Liver (tissue), 9 donors: ENCODE results near the gene TRIM15. TPM values are rescaled to one million over a fixed set of nuclear protein-coding genes. Genes with fewer than 3 reads are reported as not detected.

ENCODE experiments used
- DNase-seq: peaks from one replicate; pipeline ENCODE4 v3.0.0-alpha.2; 2017; ENCODE audit warnings: low spot score
- H3K27ac ChIP-seq, 2 donors: one replicate each; pipeline ENCODE4 v1.7.0; 2013; ENCODE audit warnings: inconsistent platforms in 2 of 2, low read length in 2 of 2, control low read depth in 1 of 2, low read depth in 1 of 2, mild to moderate bottlenecking in 1 of 2
- H3K27me3 ChIP-seq, 4 donors: one replicate each; pipeline versions ENCODE4 v1.6.1 to v1.7.0; 2013; ENCODE audit warnings: low read length in 3 of 4, inconsistent platforms in 1 of 4, mild to moderate bottlenecking in 1 of 4, moderate library complexity in 1 of 4; ENCODE audit not compliant: control insufficient read depth in 4 of 4, insufficient read depth in 4 of 4
- H3K36me3 ChIP-seq, 4 donors: one replicate each; pipeline versions ENCODE4 v1.6.1 to v1.7.0; 2013; ENCODE audit warnings: low read length in 3 of 4, mild to moderate bottlenecking in 3 of 4, low read depth in 1 of 4, moderate library complexity in 1 of 4; ENCODE audit not compliant: control insufficient read depth in 4 of 4, insufficient read depth in 3 of 4
- H3K4me1 ChIP-seq, 4 donors: one replicate each; pipeline versions ENCODE4 v1.6.1 to v1.7.0; 2013; ENCODE audit warnings: low read length in 3 of 4, mild to moderate bottlenecking in 3 of 4, moderate library complexity in 1 of 4; ENCODE audit not compliant: control insufficient read depth in 4 of 4, insufficient read depth in 4 of 4
- H3K4me3 ChIP-seq, 3 donors: one replicate each; pipeline versions ENCODE4 v1.6.1 to v1.7.0; 2013; ENCODE audit warnings: low read length in 3 of 3, control low read depth in 1 of 3, low read depth in 1 of 3, mild to moderate bottlenecking in 1 of 3
- H3K9ac ChIP-seq, 2 donors: one replicate each; pipeline ENCODE4 v1.7.0; 2013; ENCODE audit warnings: low read length in 2 of 2, mild to moderate bottlenecking in 2 of 2, moderate library complexity in 2 of 2, control low read depth in 1 of 2, low read depth in 1 of 2
- H3K9me3 ChIP-seq, 4 donors: one replicate each; pipeline versions ENCODE4 v1.6.1 to v1.7.0; 2013; ENCODE audit warnings: low read length in 3 of 4; ENCODE audit not compliant: control insufficient read depth in 4 of 4
- ATF3 ChIP-seq: IDR thresholded peaks from 2 replicates; pipeline ENCODE4 v1.6.1; 2016; ENCODE audit warnings: antibody characterized with exemption
- CTCF ChIP-seq: fragments of 150-350 bp; IDR thresholded peaks from 2 replicates; pipeline ENCODE4 v1.5.1; 2017; ENCODE audit warnings: improper control_type of control experiment, low read depth, low read length; ENCODE audit not compliant: missing input control
- EGR1 ChIP-seq, 2 donors: IDR thresholded peaks; 2 replicates each; pipeline ENCODE4 v1.6.1; 2016 to 2018; ENCODE audit warnings: antibody characterized with exemption in 2 of 2, low read depth in 2 of 2
- FOXA1 ChIP-seq: IDR thresholded peaks from 2 replicates; pipeline ENCODE4 v1.6.1; 2016; ENCODE audit warnings: antibody characterized with exemption
- FOXA2 ChIP-seq: IDR thresholded peaks from 2 replicates; pipeline ENCODE4 v1.6.1; 2016; ENCODE audit warnings: antibody characterized with exemption
- GABPA ChIP-seq, 2 donors: IDR thresholded peaks in 1 of 2; conservative IDR thresholded peaks in 1 of 2; 2 replicates each; pipeline ENCODE4 v1.6.1; 2016; ENCODE audit warnings: antibody characterized with exemption in 2 of 2, mild to moderate bottlenecking in 1 of 2, moderate library complexity in 1 of 2
- HNF4A ChIP-seq, 2 donors: conservative IDR thresholded peaks; 2 replicates each; pipeline ENCODE4 v1.6.1; 2016; ENCODE audit warnings: antibody characterized with exemption in 2 of 2, mild to moderate bottlenecking in 2 of 2
- HNF4G ChIP-seq: IDR thresholded peaks from 2 replicates; pipeline ENCODE4 v1.6.1; 2016; ENCODE audit warnings: antibody characterized with exemption
- JUND ChIP-seq, 2 donors: IDR thresholded peaks; 2 replicates each; pipeline ENCODE4 v1.6.1; 2016; ENCODE audit warnings: antibody characterized with exemption in 2 of 2
- NR2F2 ChIP-seq: IDR thresholded peaks from 2 replicates; pipeline ENCODE4 v1.6.1; 2016; ENCODE audit warnings: antibody characterized with exemption
- RAD21 ChIP-seq, 2 donors: IDR thresholded peaks; 2 replicates each; pipeline ENCODE4 v1.6.1; 2016; ENCODE audit warnings: antibody characterized with exemption in 2 of 2, mild to moderate bottlenecking in 2 of 2
- RXRA ChIP-seq, 2 donors: IDR thresholded peaks; 2 replicates each; pipeline ENCODE4 v1.6.1; 2017 to 2018; ENCODE audit warnings: antibody characterized with exemption in 2 of 2, mild to moderate bottlenecking in 1 of 2
- SP1 ChIP-seq: IDR thresholded peaks from 2 replicates; pipeline ENCODE4 v1.6.1; 2018; ENCODE audit warnings: antibody characterized with exemption, mild to moderate bottlenecking
- TAF1 ChIP-seq: conservative IDR thresholded peaks from 2 replicates; pipeline ENCODE4 v1.6.1; 2016; ENCODE audit warnings: antibody characterized with exemption, mild to moderate bottlenecking
- YY1 ChIP-seq: IDR thresholded peaks from 2 replicates; pipeline ENCODE4 v1.6.1; 2016; ENCODE audit warnings: antibody characterized with exemption, mild to moderate bottlenecking
- WGBS: extraction: QIAGEN DNeasy Blood & Tissue Kit; methylation state at CpG from one replicate; pipeline ENCODE4 v1.1.7; 2013; 5-methylcytosine and 5-hydroxymethylcytosine counted together
- polyA plus RNA-seq, 2 donors: library from polyadenylated mRNA; stranded (reverse) in 1 of 2; unstranded in 1 of 2; fragments of 200-250 nt in 1 of 2; fragments of >200 nt in 1 of 2; fragmentation: Nextera tagmentation in 1 of 2; extraction: Ambion mirVana in 1 of 2; gene quantifications; one replicate each; pipeline versions ENCODE4 v1.2.1 to v1.2.3, GENCODE V29; 2013 to 2015
- total RNA-seq, 2 donors: library from RNA; depleted of rRNA; stranded (reverse); fragments of >200 nt; gene quantifications; one replicate each; pipeline ENCODE4 v1.2.3, GENCODE V29; 2014
- TF ChIP-seq, protein P1 (sequence below): IDR thresholded peaks from 2 replicates; pipeline ENCODE4 v1.6.1; 2016; ENCODE audit warnings: antibody characterized with exemption, mild to moderate bottlenecking
- TF ChIP-seq, protein P2 (sequence below): IDR thresholded peaks from 2 replicates; pipeline ENCODE4 v1.6.1; 2016; ENCODE audit warnings: antibody characterized with exemption
- TF ChIP-seq, protein P3 (sequence below): IDR thresholded peaks from 2 replicates; pipeline ENCODE4 v1.6.1; 2016; ENCODE audit warnings: antibody characterized with exemption
- donor health status: healthy.
- donor health status: healthy.
- donor health status: healthy.
- donor health status: healthy.
- donor health status: healthy.

TRIM15 gene
- total and polyA plus RNA-seq, 4 donors = 1.6 to 2.8 (median 1.9) TPM

GRCh38 chr6:30206799-30207618, 43.7 kb downstream of the TRIM15 start:
- WGBS = 26% methylated on average over 11 of the region's 11 CpGs

More at GRCh38 chr6:30206799-30207618, 43.7 kb downstream of the TRIM15 start:
- H3K4me3 ChIP-seq = no peak overlapping the region
- H3K27me3 ChIP-seq = no peaks in the 10 kb centered on the region
- H3K36me3 ChIP-seq = no peaks in the 10 kb centered on the region
- peak overlapping the region; percentile 82 to 91 for H3K27ac ChIP-seq
- no peaks in the 10 kb centered on the region for H3K9me3 ChIP-seq
- H3K9ac ChIP-seq = peak overlapping the region; percentile 17 to 25
- DNase-seq = no peak
- TF ChIP-seq YY1 = peak; percentile 94
- peak in 1 of 2 donors; percentile 13 for TF ChIP-seq RAD21 (IDR thresholded peaks at IDR 0.05)
- TF ChIP-seq CTCF = no peak
- TF ChIP-seq HNF4G = peak; percentile 87
- TF ChIP-seq ATF3 = peak; percentile 83
- TF ChIP-seq TAF1 = no peak
- TF ChIP-seq JUND (IDR thresholded peaks at IDR 0.05) = peak; percentile 63 to 84
- TF ChIP-seq FOXA1 = peak; percentile 68
- TF ChIP-seq, protein P1, sequence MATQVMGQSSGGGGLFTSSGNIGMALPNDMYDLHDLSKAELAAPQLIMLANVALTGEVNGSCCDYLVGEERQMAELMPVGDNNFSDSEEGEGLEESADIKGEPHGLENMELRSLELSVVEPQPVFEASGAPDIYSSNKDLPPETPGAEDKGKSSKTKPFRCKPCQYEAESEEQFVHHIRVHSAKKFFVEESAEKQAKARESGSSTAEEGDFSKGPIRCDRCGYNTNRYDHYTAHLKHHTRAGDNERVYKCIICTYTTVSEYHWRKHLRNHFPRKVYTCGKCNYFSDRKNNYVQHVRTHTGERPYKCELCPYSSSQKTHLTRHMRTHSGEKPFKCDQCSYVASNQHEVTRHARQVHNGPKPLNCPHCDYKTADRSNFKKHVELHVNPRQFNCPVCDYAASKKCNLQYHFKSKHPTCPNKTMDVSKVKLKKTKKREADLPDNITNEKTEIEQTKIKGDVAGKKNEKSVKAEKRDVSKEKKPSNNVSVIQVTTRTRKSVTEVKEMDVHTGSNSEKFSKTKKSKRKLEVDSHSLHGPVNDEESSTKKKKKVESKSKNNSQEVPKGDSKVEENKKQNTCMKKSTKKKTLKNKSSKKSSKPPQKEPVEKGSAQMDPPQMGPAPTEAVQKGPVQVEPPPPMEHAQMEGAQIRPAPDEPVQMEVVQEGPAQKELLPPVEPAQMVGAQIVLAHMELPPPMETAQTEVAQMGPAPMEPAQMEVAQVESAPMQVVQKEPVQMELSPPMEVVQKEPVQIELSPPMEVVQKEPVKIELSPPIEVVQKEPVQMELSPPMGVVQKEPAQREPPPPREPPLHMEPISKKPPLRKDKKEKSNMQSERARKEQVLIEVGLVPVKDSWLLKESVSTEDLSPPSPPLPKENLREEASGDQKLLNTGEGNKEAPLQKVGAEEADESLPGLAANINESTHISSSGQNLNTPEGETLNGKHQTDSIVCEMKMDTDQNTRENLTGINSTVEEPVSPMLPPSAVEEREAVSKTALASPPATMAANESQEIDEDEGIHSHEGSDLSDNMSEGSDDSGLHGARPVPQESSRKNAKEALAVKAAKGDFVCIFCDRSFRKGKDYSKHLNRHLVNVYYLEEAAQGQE = no peak
- peak; percentile 98 for TF ChIP-seq SP1
- TF ChIP-seq FOXA2 = peak; percentile 65
- TF ChIP-seq GABPA (IDR thresholded peaks at IDR 0.05 in 1 of 2, conservative IDR thresholded peaks at IDR 0.05 in 1 of 2) = peak in 1 of 2 donors; percentile 47
- TF ChIP-seq HNF4A (conservative IDR thresholded peaks at IDR 0.05) = peak; percentile 92 to 98
- TF ChIP-seq NR2F2 = peak; percentile 85
- TF ChIP-seq, protein P2, sequence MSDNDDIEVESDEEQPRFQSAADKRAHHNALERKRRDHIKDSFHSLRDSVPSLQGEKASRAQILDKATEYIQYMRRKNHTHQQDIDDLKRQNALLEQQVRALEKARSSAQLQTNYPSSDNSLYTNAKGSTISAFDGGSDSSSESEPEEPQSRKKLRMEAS = peak; percentile 79
- TF ChIP-seq EGR1 (IDR thresholded peaks at IDR 0.05; ENCODE audit: low read depth in 2 of 2) = peak; percentile 14 to 33
- TF ChIP-seq, protein P3, sequence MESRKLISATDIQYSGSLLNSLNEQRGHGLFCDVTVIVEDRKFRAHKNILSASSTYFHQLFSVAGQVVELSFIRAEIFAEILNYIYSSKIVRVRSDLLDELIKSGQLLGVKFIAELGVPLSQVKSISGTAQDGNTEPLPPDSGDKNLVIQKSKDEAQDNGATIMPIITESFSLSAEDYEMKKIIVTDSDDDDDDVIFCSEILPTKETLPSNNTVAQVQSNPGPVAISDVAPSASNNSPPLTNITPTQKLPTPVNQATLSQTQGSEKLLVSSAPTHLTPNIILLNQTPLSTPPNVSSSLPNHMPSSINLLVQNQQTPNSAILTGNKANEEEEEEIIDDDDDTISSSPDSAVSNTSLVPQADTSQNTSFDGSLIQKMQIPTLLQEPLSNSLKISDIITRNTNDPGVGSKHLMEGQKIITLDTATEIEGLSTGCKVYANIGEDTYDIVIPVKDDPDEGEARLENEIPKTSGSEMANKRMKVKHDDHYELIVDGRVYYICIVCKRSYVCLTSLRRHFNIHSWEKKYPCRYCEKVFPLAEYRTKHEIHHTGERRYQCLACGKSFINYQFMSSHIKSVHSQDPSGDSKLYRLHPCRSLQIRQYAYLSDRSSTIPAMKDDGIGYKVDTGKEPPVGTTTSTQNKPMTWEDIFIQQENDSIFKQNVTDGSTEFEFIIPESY = peak; percentile 66
- peak; percentile 95 for TF ChIP-seq RXRA (IDR thresholded peaks at IDR 0.05)
- H3K4me1 ChIP-seq = peaks cover 23 to 91% (median 88%) of the 10 kb centered on the region in 4 donors
